ENCODE results near the gene LIMD2.

LIMD2 gene

DNA sequence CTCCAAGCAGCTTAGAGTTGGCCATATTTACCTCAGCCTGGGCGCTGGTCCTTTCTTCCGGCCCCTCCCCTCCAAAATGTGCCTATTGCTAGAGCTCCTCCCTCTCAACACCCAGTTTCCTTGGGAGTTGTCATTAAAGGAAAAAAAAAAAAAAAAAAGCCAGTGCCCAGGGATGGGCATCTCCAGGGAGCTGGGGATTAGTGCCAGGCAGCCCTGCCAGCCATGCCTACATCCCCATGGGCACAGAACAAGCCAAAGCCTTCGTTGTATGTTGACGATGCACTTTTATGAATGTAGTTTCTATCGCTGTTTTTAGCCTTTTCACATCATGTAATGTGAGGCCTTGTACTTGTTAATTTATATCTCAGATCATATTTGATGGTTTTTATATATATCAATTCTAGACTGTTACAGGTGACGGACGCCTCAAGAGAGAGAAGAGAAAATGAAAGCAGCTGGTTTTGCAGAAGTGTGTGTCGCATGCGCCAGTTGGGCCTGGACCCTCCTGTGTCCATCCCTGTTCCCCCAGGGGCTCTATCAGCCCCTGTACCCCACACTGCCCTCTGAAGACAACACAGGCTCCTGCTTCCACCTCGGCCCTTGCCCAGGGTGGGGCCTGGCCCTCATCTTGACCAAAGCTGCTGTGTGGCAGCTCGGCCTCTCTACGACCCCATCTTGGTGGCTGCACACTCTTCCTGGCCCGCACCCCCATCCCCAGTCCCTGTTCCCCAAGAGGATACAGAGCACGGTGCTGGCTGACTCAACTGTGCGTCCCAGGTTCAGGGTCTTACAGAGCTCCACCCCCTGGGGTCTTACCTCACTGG is 4.8 kb downstream of the LIMD2 start:
- peaks cover 45% of the 10 kb centered on the region for H3K4me1 Mint-ChIP-seq
- DNase-seq, result no peak
- no peak for TF ChIP-seq CTCF (IDR thresholded peaks at IDR 0.05)
- no peak overlapping the region for H3K4me3 Mint-ChIP-seq
- no peak overlapping the region for H3K27ac Mint-ChIP-seq
- H3K27me3 Mint-ChIP-seq (ENCODE audit: low read depth, poor library complexity), result peaks cover 6% of the 10 kb centered on the region
- H3K9me3 Mint-ChIP-seq, result no peaks in the 10 kb centered on the region
- H3K36me3 Mint-ChIP-seq (ENCODE audit: low read depth), result peaks cover 25% of the 10 kb centered on the region

- Mint-ChIP-seq H3K4me1 (peaks cover 45% of the 10 kb centered on the region), H3K4me3 (no peak overlapping the region), H3K9me3 (no peaks in the 10 kb centered on the region), H3K27me3 (ENCODE audit: low read depth, poor library complexity) (peaks cover 6% of the 10 kb centered on the region), H3K36me3 (ENCODE audit: low read depth) (peaks cover 26% of the 10 kb centered on the region), H3K27ac (peak overlapping the region; percentile 54)
- TF ChIP-seq CTCF (IDR thresholded peaks at IDR 0.05), result no peak
- DNase-seq, result no peak
Measured at GRCh38 chr17:63694229-63694949, 5.5 kb downstream of the LIMD2 start.

DNA sequence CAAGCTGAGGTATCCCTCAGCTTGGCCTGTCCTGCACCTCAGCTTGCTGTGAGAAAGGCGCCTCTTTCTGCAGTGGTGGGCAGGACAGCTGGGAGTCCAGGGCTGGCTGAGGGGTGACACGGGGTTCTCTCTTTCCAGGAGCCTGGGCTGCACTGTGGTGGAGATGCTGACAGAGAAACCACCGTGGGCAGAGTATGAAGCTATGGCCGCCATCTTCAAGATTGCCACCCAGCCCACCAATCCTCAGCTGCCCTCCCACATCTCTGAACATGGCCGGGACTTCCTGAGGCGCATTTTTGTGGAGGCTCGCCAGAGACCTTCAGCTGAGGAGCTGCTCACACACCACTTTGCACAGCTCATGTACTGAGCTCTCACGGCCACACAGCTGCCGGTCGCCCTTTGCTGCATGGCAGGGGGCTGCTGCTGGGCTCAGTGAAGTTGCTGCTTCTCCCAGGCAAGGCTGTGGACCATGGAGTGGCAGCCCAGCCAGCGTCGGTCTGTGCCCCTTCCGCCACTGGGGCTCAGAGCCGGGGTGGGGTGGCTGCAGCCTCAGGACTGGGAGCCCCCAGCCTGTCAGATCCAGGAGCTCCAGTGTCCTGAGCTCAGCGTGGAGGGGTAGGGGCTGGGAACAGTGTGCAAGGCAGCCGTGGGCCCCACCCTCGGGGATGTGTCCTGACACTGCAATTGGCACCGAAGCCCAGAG is 6.4 kb downstream of the LIMD2 start:
- H3K27ac Mint-ChIP-seq, result peak overlapping the region; percentile 84
- H3K4me1 Mint-ChIP-seq, result peaks cover 45% of the 10 kb centered on the region
- no peak for TF ChIP-seq CTCF (IDR thresholded peaks at IDR 0.05)
- DNase-seq, result no peak
- H3K9me3 Mint-ChIP-seq, result no peaks in the 10 kb centered on the region
- peaks cover 6% of the 10 kb centered on the region for H3K27me3 Mint-ChIP-seq (ENCODE audit: low read depth, poor library complexity)
- H3K36me3 Mint-ChIP-seq (ENCODE audit: low read depth), result peaks cover 26% of the 10 kb centered on the region
- H3K4me3 Mint-ChIP-seq, result no peak overlapping the region

DNA sequence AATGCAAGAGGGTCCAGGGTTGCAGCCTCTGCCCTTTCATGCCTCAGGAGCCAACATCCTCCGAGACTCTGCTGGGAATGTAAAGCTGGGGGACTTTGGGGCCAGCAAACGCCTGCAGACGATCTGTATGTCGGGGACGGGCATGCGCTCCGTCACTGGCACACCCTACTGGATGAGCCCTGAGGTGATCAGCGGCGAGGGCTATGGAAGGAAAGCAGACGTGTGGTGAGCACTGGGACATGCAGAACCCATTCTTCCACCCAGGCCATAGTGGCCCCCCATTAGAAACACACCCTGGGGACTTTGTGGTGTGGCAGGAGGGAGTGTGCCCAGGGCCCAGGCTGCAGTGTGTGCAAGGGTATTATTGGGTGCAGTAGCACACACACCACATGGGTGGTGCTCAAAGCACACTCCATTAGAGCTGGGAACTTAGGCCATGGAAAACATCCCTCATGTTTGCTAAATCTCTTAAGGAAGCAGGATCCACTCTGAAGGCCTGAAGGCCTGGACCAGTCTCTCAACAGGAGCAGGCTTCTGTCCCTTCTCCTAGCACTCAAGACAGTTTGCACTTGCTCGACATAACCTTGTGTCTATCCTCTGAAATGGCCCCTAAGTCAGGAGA is 7.6 kb downstream of the LIMD2 start:
- no peak overlapping the region for H3K4me3 Mint-ChIP-seq

DNA sequence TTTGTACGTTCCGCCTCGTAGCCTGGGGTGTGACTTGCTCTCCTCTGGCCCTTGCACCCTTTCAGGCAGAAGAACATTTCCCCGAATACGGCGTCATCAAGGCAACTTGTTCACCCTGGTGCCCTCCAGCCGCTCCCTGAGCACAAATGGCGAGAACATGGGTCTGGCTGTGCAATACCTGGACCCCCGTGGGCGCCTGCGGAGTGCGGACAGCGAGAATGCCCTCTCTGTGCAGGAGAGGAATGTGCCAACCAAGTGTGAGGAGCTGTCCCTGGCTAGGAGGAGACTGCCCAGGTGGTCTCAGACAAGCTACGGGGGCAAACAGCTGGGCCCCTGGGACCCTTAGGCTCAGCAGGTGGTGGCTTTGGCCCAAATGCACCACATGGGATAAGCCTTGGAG is 10.4 kb downstream of the LIMD2 start:
- TF ChIP-seq CTCF (IDR thresholded peaks at IDR 0.05), result no peak
- no peak for DNase-seq
- Mint-ChIP-seq H3K27me3 (ENCODE audit: low read depth, poor library complexity) (peaks cover 3% of the 10 kb centered on the region), H3K4me3 (no peak overlapping the region), H3K27ac (peak overlapping the region; percentile 89), H3K36me3 (ENCODE audit: low read depth) (peaks cover 26% of the 10 kb centered on the region), H3K9me3 (no peaks in the 10 kb centered on the region), H3K4me1 (peaks cover 21% of the 10 kb centered on the region)

More for the DNA sequence above, 7.6 kb downstream of the LIMD2 start:
- no peak for DNase-seq
- peaks cover 26% of the 10 kb centered on the region for H3K36me3 Mint-ChIP-seq (ENCODE audit: low read depth)
- peaks cover 6% of the 10 kb centered on the region for H3K27me3 Mint-ChIP-seq (ENCODE audit: low read depth, poor library complexity)
- H3K9me3 Mint-ChIP-seq, result no peaks in the 10 kb centered on the region
- no peak for TF ChIP-seq CTCF (IDR thresholded peaks at IDR 0.05)
- H3K4me1 Mint-ChIP-seq, result peaks cover 44% of the 10 kb centered on the region
- H3K27ac Mint-ChIP-seq, result no peak overlapping the region
